Measurements from ENCODE around the gene KCNN2. TPM values are rescaled to one million over a fixed set of nuclear protein-coding genes. Genes with fewer than 3 reads are reported as not detected.

The KCNN2 gene
- total and polyA plus RNA-seq, 2 of the 8 experiments (the other 6 are each of a cell fraction or from before 2014, with no cell fraction given): 13.1 to 18.6 TPM

- H3K4me2 ChIP-seq (ENCODE audit: insufficient read depth in 1 of 2, low read depth in 2 of 2, low read length in 2 of 2): no peak overlapping the region
- FAIRE-seq (peak; percentile 86), DNase-seq (ENCODE audit: low read depth in 1 of 2, low spot score in 2 of 2) (no peak)
- peaks cover 4 to 20% (median 14%) of the 10 kb centered on the region in 4 experiments for H3K4me1 ChIP-seq (replicated peaks in 1 of 4; ENCODE audit: control insufficient read depth in 3 of 4, insufficient read depth in 4 of 4, low read length in 3 of 4)
- 80% methylated on average over 1 of the region's 1 CpG; no CpG with 5 or more reads in 1 of the 2 experiments for WGBS, 2 experiments (ENCODE audit: extremely low coverage in 1 of 2, insufficient coverage in 1 of 2, insufficient read length in 1 of 2, insufficient replicate concordance in 2 of 2, low coverage in 1 of 2, low lambda C conversion rate in 2 of 2, missing lambda C conversion rate in 1 of 2)
- H3K56ac ChIP-seq (replicated peaks; ENCODE audit: insufficient read length, low read depth, low read length): no peak overlapping the region
- peaks cover 2% of the 10 kb centered on the region in 2 experiments for H4K20me1 ChIP-seq (replicated peaks in 1 of 2; ENCODE audit: control insufficient read depth in 1 of 2, insufficient read depth in 2 of 2, low read length in 2 of 2)
- no peak overlapping the region for H4K5ac ChIP-seq (ENCODE audit: insufficient read length, low read depth, low read length)
- no peak overlapping the region for H2BK5ac ChIP-seq (ENCODE audit: low read depth, low read length)
- no peak overlapping the region for H3K4ac ChIP-seq (replicated peaks; ENCODE audit: insufficient read length, low read depth, low read length)
- no peak overlapping the region for H3K9ac ChIP-seq (replicated peaks in 1 of 4; ENCODE audit: extremely low read depth in 1 of 4, low read depth in 3 of 4, low read length in 3 of 4)
- no peak overlapping the region for H2BK12ac ChIP-seq (ENCODE audit: low read depth, low read length)
- H3K79me1 ChIP-seq (ENCODE audit: low read depth, low read length): peaks cover 7% of the 10 kb centered on the region; the same call in 1 of the 2 replicates
- H3K27ac ChIP-seq (ENCODE audit: low read depth, low read length): no peak overlapping the region
- H3K18ac ChIP-seq (ENCODE audit: extremely low read depth, low read length): no peak overlapping the region
- H2BK20ac ChIP-seq (ENCODE audit: low read length): no peak overlapping the region
- POLR2A ChIA-PET (ENCODE audit: partially characterized antibody): interaction anchor here (1.4 to 4.5 kb wide), 2 partner anchors 85 to 139 kb away, joined by 3 to 18 read pairs; partner anchors contain the start of gene KCNN2
- H2AFZ ChIP-seq (ENCODE audit: low read length): no peak overlapping the region
- H3K79me2 ChIP-seq (ENCODE audit: control insufficient read depth in 1 of 2, insufficient read depth in 2 of 2, low read length in 2 of 2): peaks cover 0 to 96% of the 10 kb centered on the region in 2 experiments; a peak in 3 of 4 replicates
- H3K23ac ChIP-seq (ENCODE audit: insufficient read length): no peak overlapping the region
- H3K4me3 ChIP-seq (ENCODE audit: extremely low read depth in 1 of 4, insufficient read depth in 2 of 4, low read depth in 3 of 4, low read length in 4 of 4): no peak overlapping the region
- CTCF ChIA-PET (ENCODE audit: partially characterized antibody): interaction anchor here (0.6 to 10.6 kb wide), 40 partner anchors 9 to 766 kb away, joined by 3 to 176 read pairs (median 4); partner anchors contain the start of gene KCNN2
- H3K36me3 ChIP-seq (ENCODE audit: control insufficient read depth in 2 of 4, insufficient read depth in 4 of 4, low read length in 3 of 4): no peaks in the 10 kb centered on the region
- H2AK5ac ChIP-seq (ENCODE audit: low read depth, low read length): no peak overlapping the region
- no peaks in the 10 kb centered on the region for H3K9me3 ChIP-seq (ENCODE audit: insufficient read depth in 2 of 2, low read depth in 1 of 2, low read length in 1 of 2)
- H4K8ac ChIP-seq (ENCODE audit: extremely low read depth, insufficient read depth, low read length): no peak overlapping the region
- no peaks in the 10 kb centered on the region for H3K27me3 ChIP-seq (replicated peaks in 1 of 4; ENCODE audit: control insufficient read depth in 3 of 4, extremely low read depth in 1 of 4, insufficient read depth in 3 of 4, low read length in 3 of 4)
- H2BK120ac ChIP-seq (replicated peaks; ENCODE audit: low read depth, low read length): peak overlapping the region; percentile 36
- H4K91ac ChIP-seq (replicated peaks; ENCODE audit: insufficient read length, low read length): no peak overlapping the region
- H3K23me2 ChIP-seq (ENCODE audit: low read depth, low read length): no peaks in the 10 kb centered on the region
- H3K14ac ChIP-seq (ENCODE audit: insufficient read length): no peak overlapping the region
- H2BK15ac ChIP-seq (ENCODE audit: low read length): no peak overlapping the region
- peak; percentile 34 to 38 for TF ChIP-seq RAD21 (IDR thresholded peaks at IDR 0.05 in 1 of 2, conservative IDR thresholded peaks at IDR 0.05 in 1 of 2; ENCODE audit: low read depth in 2 of 2, low read length in 2 of 2)
- no peak for TF ChIP-seq TAF1 (IDR thresholded peaks at IDR 0.05; ENCODE audit: low read depth, low read length)
- no peak for TF ChIP-seq TBP (IDR thresholded peaks at IDR 0.05; ENCODE audit: low read depth, low read length)
- no peak for TF ChIP-seq SP4 (IDR thresholded peaks at IDR 0.05; ENCODE audit: low read length)
- TF ChIP-seq CHD2 (IDR thresholded peaks at IDR 0.05; ENCODE audit: low read length): no peak
- no peak for TF ChIP-seq ASH2L (IDR thresholded peaks at IDR 0.05; ENCODE audit: low read length)
- TF ChIP-seq, protein P1, sequence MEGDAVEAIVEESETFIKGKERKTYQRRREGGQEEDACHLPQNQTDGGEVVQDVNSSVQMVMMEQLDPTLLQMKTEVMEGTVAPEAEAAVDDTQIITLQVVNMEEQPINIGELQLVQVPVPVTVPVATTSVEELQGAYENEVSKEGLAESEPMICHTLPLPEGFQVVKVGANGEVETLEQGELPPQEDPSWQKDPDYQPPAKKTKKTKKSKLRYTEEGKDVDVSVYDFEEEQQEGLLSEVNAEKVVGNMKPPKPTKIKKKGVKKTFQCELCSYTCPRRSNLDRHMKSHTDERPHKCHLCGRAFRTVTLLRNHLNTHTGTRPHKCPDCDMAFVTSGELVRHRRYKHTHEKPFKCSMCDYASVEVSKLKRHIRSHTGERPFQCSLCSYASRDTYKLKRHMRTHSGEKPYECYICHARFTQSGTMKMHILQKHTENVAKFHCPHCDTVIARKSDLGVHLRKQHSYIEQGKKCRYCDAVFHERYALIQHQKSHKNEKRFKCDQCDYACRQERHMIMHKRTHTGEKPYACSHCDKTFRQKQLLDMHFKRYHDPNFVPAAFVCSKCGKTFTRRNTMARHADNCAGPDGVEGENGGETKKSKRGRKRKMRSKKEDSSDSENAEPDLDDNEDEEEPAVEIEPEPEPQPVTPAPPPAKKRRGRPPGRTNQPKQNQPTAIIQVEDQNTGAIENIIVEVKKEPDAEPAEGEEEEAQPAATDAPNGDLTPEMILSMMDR (IDR thresholded peaks at IDR 0.05; ENCODE audit: control extremely low read depth in 1 of 3, insufficient read depth in 1 of 3, low read depth in 1 of 3, low read length in 3 of 3): peak in 2 of 3 experiments; percentile 22 to 56; a peak in 2 of 4 replicates
- no peak for TF ChIP-seq SUZ12 (IDR thresholded peaks at IDR 0.05; ENCODE audit: low read length)
- no peak for TF ChIP-seq NANOG (IDR thresholded peaks at IDR 0.05; ENCODE audit: insufficient read depth, low read depth, low read length, poor library complexity, severe bottlenecking)
- TF ChIP-seq YY1 (IDR thresholded peaks at IDR 0.05; ENCODE audit: low read depth, low read length): no peak
Measured at GRCh38 chr5:114447084-114447773, 85.4 kb downstream of the KCNN2 start.
